AG04450 (cell line): ENCODE measurements around the gene PSD. TPM values are rescaled to one million over a fixed set of nuclear protein-coding genes. Genes with fewer than 3 reads are reported as not detected.

Experiments used
- CTCF ChIA-PET: fragments of 300-600, 350-600 bp; formaldehyde crosslinking; extraction: SDS; loops from one replicate; lab custom pipeline; 2022; ENCODE audit warnings: antibody characterized with exemption, inconsistent platforms; lab: Charles Lee
- POLR2A ChIA-PET: fragments of 350-600 bp; formaldehyde crosslinking; extraction: SDS; loops from one replicate; lab custom pipeline; 2021; ENCODE audit warnings: antibody characterized with exemption, inconsistent platforms; lab: Yijun Ruan, JAX
- DNase-seq: peaks from one replicate; pipeline ENCODE4 v3.0.0-alpha.2; 2011; ENCODE audit warnings: low read depth, low spot score
- H3K27ac ChIP-seq: one replicate; pipeline ENCODE4 v1.5.1; 2012; ENCODE audit warnings: low read depth, low read length, control low read depth
- H3K27me3 ChIP-seq: one replicate; pipeline ENCODE4 v1.6.0; 2012; ENCODE audit warnings: low read length; ENCODE audit not compliant: control insufficient read depth, insufficient read depth
- H3K4me3 ChIP-seq: 2 replicates; pipeline ENCODE4 v1.5.1; 2011; ENCODE audit warnings: mild to moderate bottlenecking, low read depth, low read length, control low read depth
- H3K9me3 ChIP-seq: 2 replicates; pipeline ENCODE4 v1.5.1; 2012; ENCODE audit warnings: low read length; ENCODE audit not compliant: control insufficient read depth, insufficient read depth
- polyA plus RNA-seq: library from polyadenylated mRNA; depleted of rRNA; stranded (reverse); fragments of >200 nt; gene quantifications from 2 replicates; pipeline ENCODE4 v1.2.3, GENCODE V29; 2011
- TF ChIP-seq, protein P1 (sequence below): IDR thresholded peaks from 2 replicates; pipeline ENCODE4 v1.5.1; 2011; ENCODE audit warnings: low read depth, low read length, control low read depth, inconsistent platforms

The PSD gene
- polyA plus RNA-seq, 1 experiment, result 5.5 TPM

DNA sequence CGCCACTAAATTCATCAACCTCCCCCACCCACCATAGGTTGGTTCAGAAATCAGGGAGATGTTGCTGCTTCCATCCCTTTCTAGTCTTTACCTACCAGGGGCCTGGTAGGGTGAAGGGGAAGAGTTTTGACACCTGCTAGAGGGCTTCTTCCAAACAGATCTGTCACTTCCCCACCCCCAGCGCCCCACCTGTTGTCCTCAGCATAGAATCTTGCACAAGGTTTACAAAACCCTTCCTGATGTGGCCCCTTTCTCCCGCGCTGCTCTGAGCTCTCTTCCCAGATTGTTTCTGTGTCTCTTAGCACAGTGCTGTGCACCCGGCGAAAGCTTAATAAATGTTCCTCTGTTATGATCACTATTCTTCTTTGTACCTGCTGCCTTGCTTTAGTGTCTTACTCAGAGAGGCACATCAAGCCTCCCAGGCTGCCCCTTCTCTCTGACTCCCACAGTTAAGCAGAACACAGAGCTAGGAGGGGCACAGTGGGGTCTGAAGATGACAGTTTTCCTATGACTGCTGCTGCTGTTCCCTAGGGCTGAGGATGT lies 44.0 kb upstream of the PSD start:
- ChIA-PET CTCF (interaction anchor here (0.5 to 1.5 kb wide), 5 partner anchors 13 to 681 kb away, joined by 3 to 4 read pairs (median 3); no protein-coding TSS in a partner anchor), POLR2A (no interaction called here)
- DNase-seq, result no peak
- no peaks in the 10 kb centered on the region for H3K9me3 ChIP-seq
- H3K4me3 ChIP-seq, result no peak overlapping the region
- TF ChIP-seq, protein P1, sequence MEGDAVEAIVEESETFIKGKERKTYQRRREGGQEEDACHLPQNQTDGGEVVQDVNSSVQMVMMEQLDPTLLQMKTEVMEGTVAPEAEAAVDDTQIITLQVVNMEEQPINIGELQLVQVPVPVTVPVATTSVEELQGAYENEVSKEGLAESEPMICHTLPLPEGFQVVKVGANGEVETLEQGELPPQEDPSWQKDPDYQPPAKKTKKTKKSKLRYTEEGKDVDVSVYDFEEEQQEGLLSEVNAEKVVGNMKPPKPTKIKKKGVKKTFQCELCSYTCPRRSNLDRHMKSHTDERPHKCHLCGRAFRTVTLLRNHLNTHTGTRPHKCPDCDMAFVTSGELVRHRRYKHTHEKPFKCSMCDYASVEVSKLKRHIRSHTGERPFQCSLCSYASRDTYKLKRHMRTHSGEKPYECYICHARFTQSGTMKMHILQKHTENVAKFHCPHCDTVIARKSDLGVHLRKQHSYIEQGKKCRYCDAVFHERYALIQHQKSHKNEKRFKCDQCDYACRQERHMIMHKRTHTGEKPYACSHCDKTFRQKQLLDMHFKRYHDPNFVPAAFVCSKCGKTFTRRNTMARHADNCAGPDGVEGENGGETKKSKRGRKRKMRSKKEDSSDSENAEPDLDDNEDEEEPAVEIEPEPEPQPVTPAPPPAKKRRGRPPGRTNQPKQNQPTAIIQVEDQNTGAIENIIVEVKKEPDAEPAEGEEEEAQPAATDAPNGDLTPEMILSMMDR, result no peak
- peaks cover 8% of the 10 kb centered on the region for H3K27me3 ChIP-seq
- H3K27ac ChIP-seq, result no peak overlapping the region

DNA sequence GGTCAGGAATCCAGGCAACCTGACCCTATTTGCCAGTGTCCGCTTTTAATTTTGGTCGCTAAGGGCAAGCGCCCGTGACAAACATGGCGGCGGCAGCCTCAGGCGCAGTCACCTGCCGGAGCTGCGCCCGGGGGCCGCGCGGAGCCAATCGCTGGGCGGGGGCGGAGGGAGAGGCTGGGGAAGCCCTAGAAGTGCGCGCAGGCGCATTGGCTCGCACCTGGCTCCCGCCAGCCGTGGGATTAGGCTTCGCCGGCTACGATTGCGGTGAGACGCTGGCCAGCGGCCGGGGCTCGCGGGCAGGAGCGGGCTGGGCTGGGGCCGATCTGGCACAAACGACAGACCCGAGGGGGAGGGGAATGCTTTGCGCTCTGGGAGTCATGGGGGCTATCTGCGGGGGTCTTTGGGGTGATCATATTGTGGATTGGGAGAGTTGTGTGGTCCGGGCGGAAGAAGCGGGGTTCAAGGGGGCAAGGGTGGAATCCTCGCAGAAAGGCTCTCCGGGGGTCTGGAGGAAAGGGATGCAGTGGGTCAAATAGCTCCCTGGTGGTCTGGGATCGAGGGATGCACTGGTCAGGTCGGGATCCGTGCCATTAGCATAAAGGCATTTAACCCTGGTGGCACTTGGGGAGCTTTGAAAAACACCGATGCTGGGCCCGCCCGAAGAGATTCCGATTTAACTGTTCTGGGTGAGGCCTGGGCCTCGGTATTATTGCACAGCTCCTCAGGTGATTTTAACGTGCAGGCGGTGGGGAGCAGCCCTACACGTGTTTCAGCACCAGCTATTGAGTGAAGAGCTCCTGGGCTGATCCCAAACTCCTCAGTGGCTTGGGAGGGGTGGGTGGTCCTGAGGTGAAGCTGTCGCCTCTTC lies 42.8 kb upstream of the PSD start:
- DNase-seq, result no peak
- Histone ChIP-seq H3K27me3 (peaks cover 8% of the 10 kb centered on the region), H3K27ac (no peak overlapping the region), H3K9me3 (no peaks in the 10 kb centered on the region), H3K4me3 (peak overlapping the region; percentile 64)
- TF ChIP-seq, protein P1, result no peak
- ChIA-PET CTCF (interaction anchor here (0.6 to 1.3 kb wide), 4 partner anchors 12 to 76 kb away, joined by 3 to 6 read pairs (median 5); no protein-coding TSS in a partner anchor), POLR2A (interaction anchor here (0.7 kb wide), 1 partner anchor 55 kb away, joined by 3 read pairs; no protein-coding TSS in a partner anchor)

DNA sequence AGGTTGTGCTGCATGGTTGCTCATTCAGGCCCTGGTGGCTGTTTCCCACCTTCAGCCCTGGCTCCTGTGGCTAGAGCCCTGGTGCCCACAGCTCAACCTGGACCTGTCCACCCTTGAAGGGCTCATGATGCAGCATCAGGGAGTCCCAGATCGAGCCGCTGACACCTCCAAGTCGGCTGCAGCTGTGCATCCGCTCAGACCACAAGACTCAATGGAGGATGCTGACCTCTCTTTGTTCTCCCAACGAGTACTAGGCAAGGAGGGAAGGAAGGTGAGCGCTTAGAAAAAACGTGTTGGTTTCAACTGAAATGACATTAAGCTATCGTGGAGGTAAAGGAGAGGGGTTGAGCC lies 42.2 kb upstream of the PSD start:
- no peak for DNase-seq
- H3K27ac ChIP-seq, result no peak overlapping the region
- H3K27me3 ChIP-seq, result peaks cover 8% of the 10 kb centered on the region
- H3K9me3 ChIP-seq, result no peaks in the 10 kb centered on the region
- CTCF ChIA-PET, result interaction anchor here (0.8 to 1.3 kb wide), 2 partner anchors 12 to 18 kb away, joined by 3 to 6 read pairs; no protein-coding TSS in a partner anchor
- TF ChIP-seq, protein P1, result no peak
- peak overlapping the region; percentile 64 for H3K4me3 ChIP-seq
- POLR2A ChIA-PET, result no interaction called here

DNA sequence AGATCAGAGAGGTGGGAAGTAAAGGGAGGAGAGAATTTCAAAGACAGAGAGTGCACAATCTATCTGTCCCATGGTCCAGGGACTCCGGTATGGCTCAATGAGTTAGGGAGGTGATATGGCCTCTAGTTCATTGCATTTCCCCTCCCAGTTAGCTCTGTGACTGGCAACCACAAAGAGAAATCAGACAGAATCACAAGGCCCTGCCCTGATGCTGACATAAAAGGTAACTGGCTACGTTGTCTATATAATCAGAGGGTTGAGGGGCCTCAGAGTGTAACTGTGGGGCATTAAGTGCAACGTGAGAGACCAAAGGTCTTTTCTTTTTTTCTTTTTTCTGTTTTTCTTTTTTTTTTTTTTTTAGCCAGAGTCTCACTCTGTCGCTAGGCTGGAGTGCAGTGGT lies 40.1 kb upstream of the PSD start:
- POLR2A ChIA-PET, result no interaction called here
- no peak for DNase-seq

More for the DNA sequence above, 40.1 kb upstream of the PSD start:
- CTCF ChIA-PET, result no interaction called here
- Histone ChIP-seq H3K27ac (no peak overlapping the region), H3K9me3 (no peaks in the 10 kb centered on the region), H3K4me3 (no peak overlapping the region), H3K27me3 (peaks cover 6% of the 10 kb centered on the region)
- TF ChIP-seq, protein P1, result no peak
